OCI-LY7 (cell line): ENCODE results near the gene CD99.
"Not testable (repeated sequence)": the region's sequence is repeated elsewhere in the genome, so short reads cannot be mapped to it uniquely, and the experiment has no call there.

Experiments used
- EZH2phosphoT487 ChIP-seq: fragments of 200-600 bp; sonication (generic); IDR thresholded peaks from 2 replicates; pipeline ENCODE4 v1.6.1; 2018; ENCODE audit warnings: low read depth, borderline replicate concordance, mild to moderate bottlenecking, mixed run types, antibody characterized with exemption, low read length, moderate library complexity, mixed read lengths
- TF ChIP-seq, protein P1 (sequence below): fragments of 200-600 bp; sonication (generic); conservative IDR thresholded peaks from 2 replicates; pipeline ENCODE4 v1.5.1; 2014; ENCODE audit warnings: mild to moderate bottlenecking, antibody characterized with exemption, low read length, moderate library complexity, mixed read lengths

DNA sequence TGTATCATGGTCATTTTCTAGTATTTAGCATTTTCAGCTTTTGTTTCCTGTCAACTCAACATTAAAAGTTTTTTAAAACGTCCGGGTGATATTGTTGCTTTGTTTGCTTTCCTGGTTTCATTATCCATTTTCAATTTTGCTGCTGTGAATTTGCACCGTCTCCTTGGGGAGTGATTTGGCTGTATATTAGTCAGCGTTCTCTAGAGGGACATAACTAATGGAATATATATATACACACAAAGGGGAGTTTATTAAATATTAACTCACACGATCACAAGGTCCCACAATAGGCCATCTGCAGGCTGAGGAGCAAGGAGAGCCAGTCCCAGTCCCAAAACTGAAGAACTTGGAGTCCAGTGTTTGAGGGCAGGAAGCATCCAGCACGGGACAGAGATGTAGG, 55.2 kb downstream of the CD99 start:
- TF ChIP-seq, protein P1, sequence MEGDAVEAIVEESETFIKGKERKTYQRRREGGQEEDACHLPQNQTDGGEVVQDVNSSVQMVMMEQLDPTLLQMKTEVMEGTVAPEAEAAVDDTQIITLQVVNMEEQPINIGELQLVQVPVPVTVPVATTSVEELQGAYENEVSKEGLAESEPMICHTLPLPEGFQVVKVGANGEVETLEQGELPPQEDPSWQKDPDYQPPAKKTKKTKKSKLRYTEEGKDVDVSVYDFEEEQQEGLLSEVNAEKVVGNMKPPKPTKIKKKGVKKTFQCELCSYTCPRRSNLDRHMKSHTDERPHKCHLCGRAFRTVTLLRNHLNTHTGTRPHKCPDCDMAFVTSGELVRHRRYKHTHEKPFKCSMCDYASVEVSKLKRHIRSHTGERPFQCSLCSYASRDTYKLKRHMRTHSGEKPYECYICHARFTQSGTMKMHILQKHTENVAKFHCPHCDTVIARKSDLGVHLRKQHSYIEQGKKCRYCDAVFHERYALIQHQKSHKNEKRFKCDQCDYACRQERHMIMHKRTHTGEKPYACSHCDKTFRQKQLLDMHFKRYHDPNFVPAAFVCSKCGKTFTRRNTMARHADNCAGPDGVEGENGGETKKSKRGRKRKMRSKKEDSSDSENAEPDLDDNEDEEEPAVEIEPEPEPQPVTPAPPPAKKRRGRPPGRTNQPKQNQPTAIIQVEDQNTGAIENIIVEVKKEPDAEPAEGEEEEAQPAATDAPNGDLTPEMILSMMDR = not testable (repeated sequence)
- TF ChIP-seq EZH2phosphoT487 = not testable (repeated sequence)
